Subcutaneous abdominal adipose tissue (tissue), 5 donors: ENCODE results near the gene ATXN1.

ENCODE experiments used
- H3K27ac ChIP-seq: one replicate; pipeline ENCODE4 v1.7.0; 2013; ENCODE audit warnings: low read depth, mild to moderate bottlenecking, inconsistent platforms, low read length, moderate library complexity
- H3K27me3 ChIP-seq, 5 donors: one replicate each; pipeline ENCODE4 v1.7.0; 2013; ENCODE audit warnings: low read length in 5 of 5, inconsistent platforms in 1 of 5; ENCODE audit not compliant: control insufficient read depth in 5 of 5, insufficient read depth in 4 of 5
- H3K36me3 ChIP-seq, 5 donors: one replicate each; pipeline ENCODE4 v1.7.0; 2013; ENCODE audit warnings: low read length in 5 of 5; ENCODE audit not compliant: control insufficient read depth in 5 of 5, insufficient read depth in 5 of 5
- H3K4me1 ChIP-seq, 5 donors: one replicate each; pipeline ENCODE4 v1.7.0; 2013; ENCODE audit warnings: low read length in 5 of 5, mild to moderate bottlenecking in 3 of 5, moderate library complexity in 1 of 5; ENCODE audit not compliant: control insufficient read depth in 5 of 5, insufficient read depth in 5 of 5
- H3K4me3 ChIP-seq, 5 donors: one replicate each; pipeline ENCODE4 v1.7.0; 2013; ENCODE audit warnings: low read length in 5 of 5, low read depth in 1 of 5
- H3K9ac ChIP-seq, 5 donors: one replicate each; pipeline ENCODE4 v1.7.0; 2013; ENCODE audit warnings: low read length in 5 of 5, mild to moderate bottlenecking in 4 of 5, moderate library complexity in 3 of 5
- H3K9me3 ChIP-seq, 5 donors: one replicate each; pipeline ENCODE4 v1.7.0; 2013; ENCODE audit warnings: low read length in 5 of 5; ENCODE audit not compliant: control insufficient read depth in 5 of 5
- donor health status: healthy.
- donor health status: healthy.
- donor health status: healthy.
- donor health status: healthy.
- donor health status: healthy.

Gene ATXN1

DNA sequence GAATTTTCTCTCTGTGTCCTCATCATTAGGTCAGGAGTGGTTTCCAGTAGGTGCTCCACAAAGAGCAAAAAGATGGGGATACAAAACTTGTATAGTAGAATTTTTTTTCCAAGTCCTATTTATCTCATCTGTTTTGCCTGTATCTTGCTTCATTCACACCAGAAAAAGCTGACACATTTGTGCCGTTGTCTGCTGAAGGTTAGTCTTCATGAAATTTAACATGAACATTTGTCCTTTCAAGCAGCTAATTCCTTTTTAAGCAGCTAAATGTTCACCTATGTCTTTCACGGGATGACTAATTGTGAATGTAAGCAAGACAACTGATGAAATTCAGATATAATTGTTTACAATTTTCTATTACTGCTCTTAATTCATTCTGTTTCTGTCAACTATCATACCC lies 83.8 kb downstream of the ATXN1 start:
- no peaks in the 10 kb centered on the region for H3K9me3 ChIP-seq
- no peaks in the 10 kb centered on the region for H3K27me3 ChIP-seq
- peaks cover 5 to 50% (median 23%) of the 10 kb centered on the region in 5 donors for H3K4me1 ChIP-seq
- peak overlapping the region in 2 of 5 donors; percentile 26 to 33 for H3K4me3 ChIP-seq
- no peaks in the 10 kb centered on the region for H3K36me3 ChIP-seq
- H3K27ac ChIP-seq = peak overlapping the region; percentile 86
- H3K9ac ChIP-seq = no peak overlapping the region

DNA sequence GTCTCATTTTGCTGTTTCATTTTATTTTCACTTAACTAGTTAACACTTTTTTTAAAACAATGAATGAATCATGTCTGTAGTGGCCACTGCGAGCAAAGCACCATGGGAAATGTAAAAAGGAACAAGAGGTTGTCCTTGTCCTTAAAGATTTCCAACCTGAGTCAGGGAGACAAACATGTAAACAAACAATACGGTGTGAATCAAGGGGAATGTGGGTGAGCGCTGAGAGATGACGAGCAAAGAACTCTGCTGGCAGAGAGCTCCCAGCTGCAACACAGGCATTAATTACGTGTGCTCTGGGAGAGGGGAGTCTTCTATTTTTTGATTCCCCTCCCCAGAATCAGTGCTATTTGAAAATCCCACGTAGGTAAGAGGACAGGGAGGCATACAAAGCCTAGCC lies 84.3 kb downstream of the ATXN1 start:
- no peaks in the 10 kb centered on the region for H3K9me3 ChIP-seq
- no peaks in the 10 kb centered on the region for H3K36me3 ChIP-seq
- peak overlapping the region; percentile 86 for H3K27ac ChIP-seq
- peak overlapping the region in 3 of 5 donors; percentile 8 to 33 (median 26) for H3K4me3 ChIP-seq
- no peak overlapping the region for H3K9ac ChIP-seq
- no peaks in the 10 kb centered on the region for H3K27me3 ChIP-seq
- H3K4me1 ChIP-seq = peaks cover 5 to 51% (median 23%) of the 10 kb centered on the region in 5 donors

DNA sequence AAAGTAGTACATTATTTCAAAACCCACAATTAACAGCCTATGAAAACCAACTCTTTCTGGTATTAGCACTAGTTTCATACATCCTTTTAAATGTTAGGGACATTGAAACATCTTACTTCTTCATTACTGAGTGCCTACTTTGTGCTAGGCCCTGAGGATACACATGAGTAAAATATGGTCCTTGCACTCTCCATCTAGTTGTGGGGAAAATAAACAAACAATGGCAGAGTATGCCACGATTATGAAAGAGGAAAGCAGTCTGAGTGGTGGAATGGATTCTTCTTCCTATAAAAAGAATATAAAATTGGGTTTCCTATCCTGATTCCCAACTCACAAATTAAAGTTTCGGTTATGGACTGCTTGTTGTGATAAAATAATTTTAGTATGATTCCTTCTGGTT lies 84.9 kb downstream of the ATXN1 start:
- peak overlapping the region; percentile 86 for H3K27ac ChIP-seq

DNA sequence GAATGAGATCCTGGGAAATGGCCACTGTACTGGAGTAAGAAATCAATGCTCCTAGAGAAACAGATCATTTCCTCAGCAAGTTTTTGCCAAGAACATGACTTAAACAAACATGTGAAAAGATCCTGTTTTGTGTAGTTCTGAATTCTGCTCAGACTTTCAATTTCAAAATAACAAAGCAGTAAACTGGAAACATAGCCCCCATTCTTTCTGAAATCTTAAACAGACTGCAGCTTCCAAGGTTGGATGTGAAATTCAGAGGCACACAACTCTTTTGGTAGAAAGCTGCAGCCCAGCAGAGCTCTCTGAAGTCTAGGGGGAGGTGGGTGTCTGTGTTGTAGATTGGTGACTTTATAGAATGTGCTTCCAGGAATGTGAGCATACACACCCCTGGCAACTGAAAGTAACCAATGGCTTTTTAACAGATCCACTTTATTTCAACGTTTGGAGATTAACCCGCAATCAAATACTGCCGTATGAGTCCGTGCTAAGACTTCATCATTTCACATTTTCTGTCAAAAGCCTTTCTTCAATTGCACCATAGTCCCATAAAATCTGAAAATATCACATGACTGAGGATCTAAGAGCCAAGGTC lies 86.4 kb downstream of the ATXN1 start:
- peaks cover 7 to 57% (median 39%) of the 10 kb centered on the region in 5 donors for H3K4me1 ChIP-seq
- H3K9me3 ChIP-seq = no peaks in the 10 kb centered on the region
- H3K27ac ChIP-seq = peak overlapping the region; percentile 85
- no peaks in the 10 kb centered on the region for H3K36me3 ChIP-seq
- peak overlapping the region in 3 of 5 donors; percentile 7 to 50 (median 45) for H3K9ac ChIP-seq
- H3K27me3 ChIP-seq = no peaks in the 10 kb centered on the region
- H3K4me3 ChIP-seq = no peak overlapping the region

More for the DNA sequence above, 84.9 kb downstream of the ATXN1 start:
- peaks cover 5 to 51% (median 24%) of the 10 kb centered on the region in 5 donors for H3K4me1 ChIP-seq
- no peak overlapping the region for H3K4me3 ChIP-seq
- H3K9ac ChIP-seq = no peak overlapping the region
- H3K36me3 ChIP-seq = no peaks in the 10 kb centered on the region
- no peaks in the 10 kb centered on the region for H3K9me3 ChIP-seq
- no peaks in the 10 kb centered on the region for H3K27me3 ChIP-seq

DNA sequence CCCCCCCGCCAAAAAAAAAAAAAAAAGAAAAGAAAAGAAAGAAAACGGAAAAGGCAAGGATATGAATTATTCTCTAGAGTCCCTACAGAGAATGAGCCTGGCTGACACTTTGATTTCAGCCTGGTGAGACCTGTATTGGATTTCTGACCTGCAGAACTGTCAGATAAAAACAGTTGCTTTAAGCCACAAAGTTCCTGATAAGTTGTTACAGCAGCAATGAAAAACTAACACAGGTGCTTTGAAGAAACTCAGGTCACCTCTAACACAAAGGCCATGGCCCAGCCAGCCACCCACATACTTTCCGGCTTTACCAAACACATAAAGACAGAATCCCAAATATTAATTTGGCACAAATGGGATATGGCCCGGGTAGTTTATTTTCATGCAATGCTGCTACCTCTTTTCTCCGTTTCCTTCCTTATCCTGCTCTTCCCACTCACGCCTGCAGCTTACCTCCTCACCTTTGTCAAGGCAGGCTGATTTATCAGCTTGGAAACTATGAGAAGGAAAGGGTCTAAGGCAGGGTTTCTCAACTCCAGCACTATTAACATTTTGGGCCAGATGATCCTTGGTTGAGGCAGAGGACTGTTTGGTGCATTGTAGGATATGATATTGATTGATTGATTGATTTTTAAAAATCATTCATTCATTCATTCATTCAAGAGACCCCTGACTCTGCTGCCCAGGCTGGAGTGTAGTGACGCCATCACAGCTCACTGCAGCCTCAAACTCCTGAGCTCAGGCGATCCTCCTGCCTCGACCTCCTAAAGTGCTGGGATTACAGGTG lies 88.1 kb downstream of the ATXN1 start:
- Histone ChIP-seq H3K9ac (no peak overlapping the region), H3K27ac (no peak overlapping the region), H3K27me3 (no peaks in the 10 kb centered on the region), H3K4me3 (no peak overlapping the region), H3K9me3 (no peaks in the 10 kb centered on the region), H3K4me1 (peaks cover 7 to 63% (median 49%) of the 10 kb centered on the region in 5 donors), H3K36me3 (no peaks in the 10 kb centered on the region)

DNA sequence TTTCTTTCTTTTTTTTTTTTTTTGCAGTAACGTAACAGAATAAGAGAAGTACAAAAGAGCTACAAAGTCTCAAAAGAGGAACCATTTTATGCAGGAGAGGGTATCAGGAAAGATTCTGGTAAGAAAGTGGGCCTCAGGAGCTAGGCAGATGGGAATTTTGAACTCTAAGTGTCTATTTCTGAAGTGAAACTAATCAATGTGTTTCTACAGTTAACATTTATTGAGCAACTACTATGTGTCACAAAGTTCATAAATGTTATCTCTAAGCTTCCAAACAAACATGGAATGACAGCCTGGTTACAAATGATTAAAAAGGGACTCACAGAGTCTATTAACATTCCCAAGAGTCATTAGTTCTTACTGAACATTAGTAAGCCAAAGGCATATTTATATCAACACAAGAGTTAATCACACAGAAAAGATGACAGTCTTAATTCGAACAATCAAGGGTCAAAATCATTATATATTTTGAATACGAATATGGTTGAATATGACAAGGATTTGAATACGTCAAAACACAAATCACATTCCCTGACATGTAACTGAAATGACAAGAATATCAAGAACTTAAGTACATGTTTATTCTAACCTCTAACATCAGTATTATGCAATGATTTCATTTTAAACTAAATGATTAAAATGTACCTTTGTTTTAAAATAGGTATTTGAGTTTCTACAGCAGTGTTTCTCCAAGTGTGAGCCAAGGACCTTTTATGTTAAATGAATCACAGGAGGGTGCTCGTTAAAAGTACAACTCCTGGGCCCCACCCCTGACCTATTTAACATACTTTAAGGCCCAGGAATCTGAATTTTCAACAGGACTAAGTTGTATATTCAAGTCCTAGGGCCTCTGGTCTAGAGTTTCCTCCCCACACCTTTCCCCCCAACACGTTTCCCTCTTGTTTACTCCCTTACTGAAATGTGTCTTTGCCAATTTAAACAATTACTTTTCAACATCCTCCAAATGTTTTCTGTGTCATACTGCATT lies 89.7 kb downstream of the ATXN1 start:
- H3K9ac ChIP-seq = no peak overlapping the region
- H3K36me3 ChIP-seq = no peaks in the 10 kb centered on the region
- H3K4me3 ChIP-seq = no peak overlapping the region
- H3K4me1 ChIP-seq = peaks cover 4 to 57% (median 38%) of the 10 kb centered on the region in 5 donors
- no peaks in the 10 kb centered on the region for H3K27me3 ChIP-seq
- H3K27ac ChIP-seq = no peak overlapping the region
- no peaks in the 10 kb centered on the region for H3K9me3 ChIP-seq

DNA sequence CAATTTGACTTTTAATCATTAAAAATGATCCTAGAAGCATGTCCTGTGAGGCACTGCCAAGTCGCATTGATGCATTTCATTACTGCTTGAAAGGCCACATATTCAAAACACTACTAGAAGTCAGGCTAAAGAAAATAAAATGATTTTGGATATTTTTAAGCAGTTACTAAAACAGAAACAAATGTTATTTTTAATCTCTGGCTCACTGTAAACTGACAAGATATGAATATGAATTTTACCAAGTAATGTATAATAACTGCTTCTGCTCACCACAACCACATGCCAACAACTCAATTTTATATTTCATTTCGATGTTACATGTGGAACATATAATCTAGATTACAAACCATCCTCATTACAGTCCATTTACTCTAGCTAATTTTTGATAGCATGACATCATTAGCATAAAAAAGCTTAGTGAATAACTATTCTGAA lies 90.6 kb downstream of the ATXN1 start:
- H3K27me3 ChIP-seq = no peaks in the 10 kb centered on the region
- H3K36me3 ChIP-seq = no peaks in the 10 kb centered on the region
- no peaks in the 10 kb centered on the region for H3K9me3 ChIP-seq
- H3K4me1 ChIP-seq = peaks cover 4 to 47% (median 35%) of the 10 kb centered on the region in 5 donors
- peak overlapping the region in 1 of 5 donors; percentile 43 for H3K4me3 ChIP-seq
- peak overlapping the region in 1 of 5 donors; percentile 28 for H3K9ac ChIP-seq
- peak overlapping the region; percentile 25 for H3K27ac ChIP-seq

DNA sequence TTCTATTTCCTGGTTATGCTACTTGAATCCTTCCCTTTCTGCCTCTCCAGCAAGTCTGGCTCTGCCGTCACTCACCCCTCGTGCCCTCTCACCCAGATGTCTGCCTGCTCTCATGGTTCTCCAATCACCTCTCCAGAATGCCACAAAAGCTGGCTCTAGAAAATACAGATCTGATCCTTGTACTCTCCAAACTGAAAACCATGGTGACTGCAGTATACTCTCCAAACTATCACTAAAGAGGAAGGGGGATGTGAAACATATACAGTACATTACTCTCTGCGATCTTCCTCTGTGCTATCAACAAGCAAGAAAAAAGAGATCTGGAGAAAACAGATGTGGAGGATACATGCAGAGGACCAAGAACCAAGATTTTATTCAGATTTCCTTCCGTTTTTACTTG lies 91.1 kb downstream of the ATXN1 start:
- H3K27me3 ChIP-seq = no peaks in the 10 kb centered on the region
- no peaks in the 10 kb centered on the region for H3K36me3 ChIP-seq
- H3K4me3 ChIP-seq = peak overlapping the region in 1 of 5 donors; percentile 43
- peaks cover 3 to 43% (median 34%) of the 10 kb centered on the region in 5 donors for H3K4me1 ChIP-seq
- H3K27ac ChIP-seq = peak overlapping the region; percentile 25
- H3K9me3 ChIP-seq = no peaks in the 10 kb centered on the region
- H3K9ac ChIP-seq = peak overlapping the region in 1 of 5 donors; percentile 28

DNA sequence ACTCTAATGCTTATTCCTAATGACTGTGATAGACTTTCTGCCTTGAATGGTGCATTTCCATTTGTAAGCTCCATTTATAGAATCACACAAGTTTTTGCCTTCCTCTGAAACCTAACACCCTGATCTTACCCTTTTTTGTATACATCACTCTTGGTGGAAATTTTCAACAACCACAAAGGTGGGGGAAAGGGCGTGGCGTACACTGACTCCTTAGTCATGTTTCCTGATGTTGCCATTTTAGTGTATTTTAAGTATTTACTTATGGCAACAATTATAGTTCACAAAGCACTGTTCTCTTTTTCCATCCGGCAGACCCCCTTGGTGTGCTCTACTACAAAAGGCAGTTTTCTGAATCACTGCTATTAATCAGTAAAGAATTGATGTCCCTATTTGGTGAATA lies 92.0 kb downstream of the ATXN1 start:
- H3K9ac ChIP-seq = no peak overlapping the region
- peaks cover 2 to 33% (median 26%) of the 10 kb centered on the region in 5 donors for H3K4me1 ChIP-seq
- no peaks in the 10 kb centered on the region for H3K9me3 ChIP-seq
- no peak overlapping the region for H3K4me3 ChIP-seq
- H3K27ac ChIP-seq = no peak overlapping the region
- no peaks in the 10 kb centered on the region for H3K27me3 ChIP-seq
- no peaks in the 10 kb centered on the region for H3K36me3 ChIP-seq
